Measurements from ENCODE around the gene UNC119B.
"Not testable (repeated sequence)": the region's sequence is repeated elsewhere in the genome, so short reads cannot be mapped to it uniquely, and the experiment has no call there.

The UNC119B gene

GRCh38 chr12:120719496-120720233 is 9.4 kb downstream of the UNC119B start:
- TF ChIP-seq POLR2A (IDR thresholded peaks at IDR 0.05; ENCODE audit: low read length), result no peak
- no peak for TF ChIP-seq GATA1 (IDR thresholded peaks at IDR 0.05; ENCODE audit: low read depth, low read length)

GRCh38 chr12:120720234-120720986 is 10.2 kb downstream of the UNC119B start:
- DNase-seq, result peak; percentile 80 to 83
- TF ChIP-seq POLR2A (IDR thresholded peaks at IDR 0.05; ENCODE audit: low read length), result peak; percentile 46
- no peak for TF ChIP-seq GATA1 (IDR thresholded peaks at IDR 0.05; ENCODE audit: low read depth, low read length)

More at GRCh38 chr12:120719496-120720233, 9.4 kb downstream of the UNC119B start:
- DNase-seq, result no peak

GRCh38 chr12:120720987-120721801 is 10.9 kb downstream of the UNC119B start:
- no peak for TF ChIP-seq POLR2A (IDR thresholded peaks at IDR 0.05; ENCODE audit: low read length)
- no peak for TF ChIP-seq GATA1 (IDR thresholded peaks at IDR 0.05; ENCODE audit: low read depth, low read length)
- DNase-seq, result no peak

GRCh38 chr12:120721866-120722265 is 11.6 kb downstream of the UNC119B start:
- DNase-seq, result no peak
- TF ChIP-seq POLR2A (IDR thresholded peaks at IDR 0.05; ENCODE audit: low read length) (no peak), GATA1 (IDR thresholded peaks at IDR 0.05; ENCODE audit: low read depth, low read length) (no peak)

GRCh38 chr12:120722784-120723183 is 12.5 kb downstream of the UNC119B start:
- no peak for TF ChIP-seq GATA1 (IDR thresholded peaks at IDR 0.05; ENCODE audit: low read depth, low read length)
- TF ChIP-seq POLR2A (IDR thresholded peaks at IDR 0.05; ENCODE audit: low read length), result no peak
- no peak for DNase-seq

- no peak for DNase-seq
Measured at GRCh38 chr12:120724720-120725119, 14.5 kb downstream of the UNC119B start.

GRCh38 chr12:120725151-120725658 is 14.9 kb downstream of the UNC119B start:
- no peak for DNase-seq
- TF ChIP-seq GATA1 (IDR thresholded peaks at IDR 0.05; ENCODE audit: low read depth, low read length) (no peak), POLR2A (IDR thresholded peaks at IDR 0.05; ENCODE audit: low read length) (no peak)

More at GRCh38 chr12:120724720-120725119, 14.5 kb downstream of the UNC119B start:
- TF ChIP-seq GATA1 (IDR thresholded peaks at IDR 0.05; ENCODE audit: low read depth, low read length) (no peak), POLR2A (IDR thresholded peaks at IDR 0.05; ENCODE audit: low read length) (no peak)

- TF ChIP-seq GATA1 (IDR thresholded peaks at IDR 0.05; ENCODE audit: low read depth, low read length), result no peak
- TF ChIP-seq POLR2A (IDR thresholded peaks at IDR 0.05; ENCODE audit: low read length), result peak; percentile 71
- peak; percentile 88 to 93 for DNase-seq
Measured at GRCh38 chr12:120725659-120726509, 15.6 kb downstream of the UNC119B start, which contains the start of gene ACADS. Gene ACADS (plus strand): TSS chr12:120725826. CDS start chr12:120725886, 60 bp downstream.

- no peak for DNase-seq
Measured at GRCh38 chr12:120726510-120726793, 16.2 kb downstream of the UNC119B start.

GRCh38 chr12:120726961-120727360 is 16.7 kb downstream of the UNC119B start:
- no peak for DNase-seq
- TF ChIP-seq POLR2A (IDR thresholded peaks at IDR 0.05; ENCODE audit: low read length) (no peak), GATA1 (IDR thresholded peaks at IDR 0.05; ENCODE audit: low read depth, low read length) (no peak)

More at GRCh38 chr12:120726510-120726793, 16.2 kb downstream of the UNC119B start:
- TF ChIP-seq GATA1 (IDR thresholded peaks at IDR 0.05; ENCODE audit: low read depth, low read length) (no peak), POLR2A (IDR thresholded peaks at IDR 0.05; ENCODE audit: low read length) (no peak)

- not testable (repeated sequence) for DNase-seq
Measured at GRCh38 chr12:120732198-120732597, 21.9 kb downstream of the UNC119B start.

GRCh38 chr12:120733574-120733973 is 23.3 kb downstream of the UNC119B start:
- DNase-seq, result no peak
- TF ChIP-seq GATA1 (IDR thresholded peaks at IDR 0.05; ENCODE audit: low read depth, low read length), result no peak

GRCh38 chr12:120734210-120734609 is 24.0 kb downstream of the UNC119B start:
- no peak for DNase-seq
- no peak for TF ChIP-seq GATA1 (IDR thresholded peaks at IDR 0.05; ENCODE audit: low read depth, low read length)
- TF ChIP-seq POLR2A (IDR thresholded peaks at IDR 0.05; ENCODE audit: low read length), result no peak

Data from erythroblast (primary cell).